Endometrial microvascular endothelial cells (primary cell): ENCODE results near the gene SPATA32. TPM values are rescaled to one million over a fixed set of nuclear protein-coding genes. Genes with fewer than 3 reads are reported as not detected.

ENCODE experiments used
- in situ Hi-C: cut with HindIII; loops from 2 replicates; pipeline ENCODE4 v1.10.0; 2017; ENCODE audit warnings: low sequenced_read_pairs, low pct_unique_long_range_greater_than_20kb; ENCODE audit errors: inconsistent ontology term
- total RNA-seq: library from RNA; depleted of rRNA; stranded (reverse); fragments of >200 nt; gene quantifications from one replicate; pipeline ENCODE4 v1.2.3, GENCODE V29; 2015; ENCODE audit errors: inconsistent ontology term

The SPATA32 gene
- total RNA-seq, 1 donor from 2014 or later = not detected

DNA sequence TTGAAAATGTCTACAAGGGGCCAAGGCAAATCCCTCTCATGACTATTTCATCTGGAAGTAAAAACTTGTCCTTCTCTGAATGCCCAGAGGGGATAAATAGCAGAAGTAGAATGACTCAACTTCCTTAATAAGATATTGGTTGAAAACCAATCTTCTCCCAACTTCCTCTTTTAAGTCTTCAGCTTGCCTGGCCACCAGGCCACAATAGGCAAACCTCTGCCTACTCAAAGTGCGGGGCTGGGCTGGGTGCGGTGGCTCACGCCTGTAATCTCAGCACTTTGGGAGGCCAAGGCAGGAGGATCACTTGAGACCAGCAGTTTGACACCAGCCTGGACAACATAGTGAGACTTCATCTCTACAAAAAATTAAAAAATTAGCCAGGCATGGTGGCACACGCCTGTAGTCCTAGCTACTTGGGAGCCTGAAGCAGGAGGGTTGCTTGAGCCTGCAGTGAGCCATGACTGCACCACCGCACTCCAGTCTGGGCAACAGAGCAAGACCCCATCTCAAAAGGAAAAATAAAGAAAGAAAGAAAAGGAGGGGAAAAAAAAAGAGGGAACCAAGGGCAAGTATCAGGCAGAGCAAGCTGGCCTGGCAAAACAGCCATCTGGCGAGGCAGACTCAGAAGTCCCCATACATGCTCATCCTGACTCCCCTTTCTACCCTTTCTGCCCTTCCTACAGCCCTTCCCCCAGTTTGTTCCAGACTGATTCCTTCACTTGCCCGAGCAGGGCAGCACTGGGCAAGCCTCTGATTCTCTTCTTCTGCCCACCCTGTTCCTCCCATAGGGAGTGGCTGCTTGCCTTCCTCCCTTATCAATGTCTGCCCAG, 34.3 kb upstream of the SPATA32 start:
- in situ Hi-C loops = no loop called here

GRCh38 chr17:45294506-45294905, 32.6 kb upstream of the SPATA32 start:
- in situ Hi-C loops = no loop called here

DNA sequence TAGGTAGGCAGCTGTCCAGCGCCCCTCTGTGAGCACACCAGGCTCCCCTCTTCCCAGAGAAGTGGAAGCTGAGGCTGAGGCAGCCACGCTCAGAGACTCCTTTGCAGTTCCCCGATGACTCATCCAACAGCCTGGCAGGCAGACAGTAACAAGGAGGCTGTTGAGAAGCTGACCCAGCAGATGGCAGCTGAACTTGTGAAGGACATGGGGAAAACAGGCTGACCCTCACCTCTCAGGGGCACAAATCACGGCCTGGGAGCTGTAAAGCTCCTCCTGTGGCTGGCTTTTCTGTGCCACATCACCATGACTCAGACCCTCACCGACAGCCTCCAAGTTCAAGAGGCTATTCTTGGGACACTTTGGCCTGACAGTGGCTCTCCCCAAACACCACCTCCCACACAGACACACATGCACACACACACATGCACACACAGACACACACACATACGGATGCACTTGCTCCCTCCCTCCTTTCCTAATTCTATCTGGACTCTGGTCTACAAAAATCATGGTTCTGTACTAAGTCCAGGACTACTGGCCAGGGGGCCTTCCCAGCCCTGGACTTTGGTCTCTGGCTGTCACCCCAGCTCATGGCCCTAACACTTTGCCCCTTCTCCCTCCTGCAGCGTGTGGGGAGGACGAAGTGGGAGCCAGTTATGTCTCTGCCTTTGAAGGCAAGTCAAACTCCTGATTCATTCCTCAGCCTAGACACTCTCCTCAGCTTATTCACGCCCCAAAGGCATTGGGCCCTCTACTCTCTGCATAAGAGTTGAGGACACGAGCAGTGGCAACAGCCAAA, 31.7 kb upstream of the SPATA32 start:
- in situ Hi-C loops = no loop called here

GRCh38 chr17:45292696-45293412, 31.0 kb upstream of the SPATA32 start:
- in situ Hi-C loops = no loop called here

DNA sequence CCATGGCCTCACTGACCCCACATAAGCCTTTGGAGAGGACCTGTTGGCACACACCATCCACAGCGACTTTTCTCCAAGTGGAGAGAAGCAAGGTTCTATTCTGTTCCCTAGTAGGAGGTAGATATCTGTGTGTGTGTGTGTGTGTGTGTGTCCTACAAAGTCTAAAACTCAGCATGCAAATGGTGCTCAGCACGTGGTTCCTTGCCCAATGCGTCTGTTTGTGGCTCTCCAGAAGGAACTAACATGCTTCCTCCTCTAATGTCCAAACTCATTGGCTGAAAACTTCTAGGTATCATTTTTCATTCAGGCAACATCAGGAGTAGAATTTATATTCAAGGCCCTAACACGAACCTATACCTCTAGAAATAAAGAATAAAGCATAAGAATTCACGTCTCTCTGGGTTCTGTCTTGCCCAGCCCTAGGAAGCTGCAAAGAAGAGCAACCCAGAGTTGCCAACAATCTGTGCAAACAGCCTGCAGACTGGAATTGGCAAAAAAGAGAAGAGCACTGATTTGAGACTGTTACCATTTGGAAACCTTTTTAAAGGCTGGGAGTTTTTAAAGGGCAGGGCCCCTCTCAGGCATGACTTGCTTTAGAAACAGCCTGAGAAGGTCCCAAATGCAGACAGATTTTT, 29.4 kb upstream of the SPATA32 start:
- in situ Hi-C loops = no loop called here

DNA sequence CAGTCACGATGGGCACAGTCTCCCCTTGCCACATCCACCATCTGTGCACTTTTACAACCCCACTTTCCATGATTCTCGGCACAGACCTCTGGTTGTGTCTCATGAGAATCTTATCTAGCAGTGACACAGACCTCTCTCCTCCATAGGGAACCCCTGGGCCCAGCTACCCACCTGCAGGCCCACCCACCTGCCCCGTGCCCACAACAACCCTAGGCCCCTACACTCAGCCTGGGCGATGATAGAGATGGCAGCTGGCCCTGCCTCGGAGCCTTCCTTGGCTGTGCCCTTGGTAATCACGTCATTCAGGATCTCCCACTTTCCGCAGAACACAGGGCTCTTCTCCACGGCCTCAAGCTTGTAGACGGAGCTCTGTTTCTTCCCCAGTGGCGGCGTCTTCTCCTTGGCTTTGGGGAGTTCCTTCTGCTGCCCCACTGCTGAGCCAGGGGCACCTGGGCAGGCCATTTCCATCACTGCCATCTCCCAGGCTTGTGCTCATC, 28.4 kb upstream of the SPATA32 start:
- in situ Hi-C loops = no loop called here

DNA sequence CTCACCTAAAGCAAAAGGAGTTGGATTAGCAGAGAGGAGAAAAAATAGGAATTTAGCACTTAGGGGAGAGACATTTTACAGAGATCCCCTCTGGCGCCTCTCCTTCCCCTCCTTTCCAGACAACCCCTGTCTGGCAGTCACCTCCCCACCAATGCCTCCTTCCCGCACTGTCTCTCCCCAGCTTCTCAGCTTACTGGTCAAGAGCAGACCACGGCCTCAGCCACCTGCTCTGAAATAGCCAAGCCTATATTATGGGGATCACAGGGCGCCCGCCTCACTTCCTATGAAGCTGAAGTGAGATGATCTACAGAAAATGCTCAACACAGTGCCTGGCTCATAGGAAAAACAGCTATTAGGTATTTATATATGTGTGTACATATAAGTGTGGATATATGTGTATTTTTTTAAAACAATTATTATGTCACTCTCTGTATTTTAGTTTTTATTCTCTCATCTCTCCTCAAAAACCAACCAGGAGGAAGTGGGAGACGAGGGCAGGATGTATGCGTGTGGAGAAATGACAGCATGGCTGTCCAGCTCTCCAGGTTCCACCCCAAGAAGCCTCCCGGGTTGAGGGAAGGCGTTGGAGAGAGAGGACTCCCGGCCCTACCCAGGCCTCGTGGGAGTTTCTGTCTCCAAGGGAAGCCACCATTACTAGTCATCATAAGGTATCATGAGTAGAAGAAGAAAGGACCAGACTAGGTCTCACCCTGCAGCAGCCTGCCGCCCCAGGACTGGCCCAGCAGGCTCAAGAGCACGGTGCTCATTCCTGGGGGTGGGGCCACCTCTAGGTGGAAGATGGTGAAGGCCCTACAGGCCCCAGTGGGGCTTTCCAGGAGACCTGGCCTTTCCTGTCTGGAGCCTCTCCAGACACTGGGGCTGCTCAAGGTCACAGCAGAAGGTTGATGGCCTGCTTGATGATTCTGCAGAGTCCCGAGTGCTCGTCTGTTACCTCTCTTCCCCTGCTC, 27.7 kb upstream of the SPATA32 start:
- in situ Hi-C loops = no loop called here

GRCh38 chr17:45288825-45289224, 26.9 kb upstream of the SPATA32 start:
- in situ Hi-C loops = no loop called here

GRCh38 chr17:45287526-45288500, 25.9 kb upstream of the SPATA32 start:
- in situ Hi-C loops = no loop called here

- in situ Hi-C loops = no loop called here
These were observed 24.4 kb upstream of the SPATA32 start for GRCh38 chr17:45286286-45286685.

- in situ Hi-C loops = no loop called here
These were observed 22.6 kb upstream of the SPATA32 start for GRCh38 chr17:45284176-45285140.

DNA sequence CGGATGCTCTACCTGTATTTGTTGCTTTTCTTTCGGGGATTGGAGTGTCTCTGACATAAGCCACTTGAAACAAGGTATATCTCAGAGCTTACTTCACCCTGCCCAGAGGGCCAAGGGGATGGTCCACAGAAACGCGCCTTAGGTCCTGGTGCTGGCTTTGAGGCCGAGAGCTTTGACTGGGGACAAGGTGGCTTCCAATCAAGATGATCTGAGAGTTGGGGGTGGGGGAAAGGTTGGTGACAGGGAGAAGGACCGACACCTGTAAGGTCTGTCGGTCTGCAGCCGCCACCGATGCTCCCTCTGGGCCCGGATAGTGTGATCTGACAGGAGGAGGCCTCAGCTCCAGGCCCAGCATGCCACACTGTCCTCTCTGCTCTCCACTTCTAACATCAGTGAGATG, 21.8 kb upstream of the SPATA32 start:
- in situ Hi-C loops = no loop called here

DNA sequence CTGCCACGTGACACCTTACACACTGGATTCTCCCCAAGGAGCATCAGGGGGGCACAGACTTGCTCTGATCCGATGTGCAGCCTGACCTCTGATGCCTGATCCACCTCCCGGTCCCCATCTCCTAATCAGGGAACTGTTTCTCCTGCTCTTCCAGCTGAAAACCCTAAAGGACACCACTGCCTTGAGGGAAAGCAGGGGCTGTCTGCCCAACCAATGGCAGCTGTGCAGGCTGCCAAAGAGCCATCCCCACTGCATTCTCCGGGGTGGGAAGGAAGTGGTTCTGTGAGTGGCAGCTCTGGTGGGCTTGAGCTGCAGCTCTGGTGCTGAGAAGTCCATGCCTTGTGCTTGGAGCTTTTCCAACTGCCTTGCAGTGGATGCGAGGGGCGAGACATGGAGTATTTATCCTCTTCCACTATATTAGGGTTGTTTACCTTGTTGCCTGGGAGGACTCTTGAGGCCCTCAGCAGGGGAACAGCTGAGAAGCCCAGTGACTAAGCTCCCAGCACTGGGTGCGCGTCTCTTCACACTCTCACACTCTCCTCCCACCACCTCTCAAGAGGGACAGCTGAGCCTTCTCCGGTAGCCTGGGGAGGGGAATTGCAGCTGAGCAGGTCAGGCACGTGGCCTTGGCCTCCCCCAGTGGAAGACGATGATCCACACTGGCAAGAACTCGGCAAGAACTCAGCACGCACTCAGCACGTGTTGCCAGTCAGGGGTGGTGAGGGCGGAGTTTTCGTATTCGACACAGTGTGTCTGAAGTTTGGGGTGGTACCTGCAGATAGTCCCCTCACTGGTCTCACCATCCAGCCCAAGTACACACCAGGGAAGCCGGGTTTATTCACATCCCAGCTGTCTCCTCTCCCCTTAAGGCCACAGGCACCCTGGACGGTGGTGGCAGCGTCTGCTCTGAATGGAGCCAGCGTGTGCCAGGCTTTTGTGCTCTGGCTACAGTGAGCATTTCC, 21.1 kb upstream of the SPATA32 start:
- in situ Hi-C loops = no loop called here

DNA sequence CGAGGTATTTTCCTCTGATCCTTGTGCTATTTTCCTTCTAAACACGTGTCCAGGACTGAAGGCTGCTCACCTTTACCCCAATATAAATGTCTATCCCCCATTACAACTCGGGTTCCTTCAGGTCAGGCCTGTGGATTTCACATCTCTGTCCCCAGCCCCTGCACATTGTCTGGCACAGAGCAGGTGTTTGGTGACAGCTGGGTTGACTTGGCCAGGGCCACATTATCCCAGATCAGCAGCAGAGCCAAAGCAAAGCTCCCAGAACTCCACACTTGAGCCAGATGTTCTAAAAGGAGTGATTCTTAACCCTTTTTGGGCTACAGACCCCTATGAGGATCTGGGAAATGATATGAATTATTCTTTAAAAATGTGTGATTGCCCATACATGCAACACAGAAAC, 18.0 kb upstream of the SPATA32 start:
- in situ Hi-C loops = no loop called here

GRCh38 chr17:45277992-45278391, 16.1 kb upstream of the SPATA32 start:
- in situ Hi-C loops = no loop called here
